ENCODE results near the gene HMG20A.
A peak's percentile ranks its signal among the peaks of the same experiment; 100 is the strongest.
"Not testable (repeated sequence)": the region's sequence is repeated elsewhere in the genome, so short reads cannot be mapped to it uniquely, and the experiment has no call there.

HMG20A gene

DNA sequence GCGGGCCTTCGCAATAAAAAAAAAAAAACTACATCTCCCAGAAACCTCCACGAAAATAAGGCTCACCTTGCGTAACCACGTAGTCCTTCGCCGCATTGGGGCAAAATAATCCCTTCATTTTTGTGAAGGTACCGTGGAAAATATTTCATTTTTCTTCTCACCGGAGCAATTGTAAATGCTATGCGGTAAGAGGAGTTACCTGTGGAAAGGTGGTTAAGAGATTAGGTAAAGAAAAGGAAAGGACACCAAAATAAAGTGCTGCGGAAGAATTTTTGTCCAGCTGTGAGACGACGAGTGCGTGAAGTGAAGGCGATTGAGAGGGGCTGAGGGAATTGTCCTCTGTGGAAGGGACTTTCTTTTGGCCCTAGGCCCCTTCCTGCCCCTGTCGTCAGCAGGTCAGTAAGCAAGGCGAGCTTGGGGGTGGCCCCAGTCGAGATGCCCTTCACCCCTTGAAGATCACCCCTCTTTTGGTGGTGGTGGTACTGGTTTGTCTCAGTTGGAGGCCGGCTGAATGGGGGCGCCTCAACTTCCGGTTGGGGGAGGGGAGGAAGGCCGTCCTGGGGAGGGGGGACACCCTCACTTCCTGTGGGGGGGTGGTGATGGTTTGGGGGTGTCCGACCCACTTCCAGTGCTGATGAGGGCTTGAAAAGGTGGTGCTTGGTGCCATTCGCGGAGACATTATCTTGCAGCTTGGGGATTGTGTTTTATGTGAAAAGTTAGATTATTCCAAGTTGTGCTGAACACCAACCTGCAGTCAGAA lies at the start of gene HMG20A:
TSS of gene HMG20A (plus strand) at position 279 of the 760 bp plus-strand sequence. CDS start 37,520 bp downstream, outside the sequence.
- DNase-seq: peak; percentile 76 to 99 (median 99)

- no peak for DNase-seq
Observed at GRCh38 chr15:77371850-77372563, 48.7 kb upstream of the HMG20A start.

GRCh38 chr15:77373441-77373840 lies 47.2 kb upstream of the HMG20A start:
- DNase-seq: no peak

DNA sequence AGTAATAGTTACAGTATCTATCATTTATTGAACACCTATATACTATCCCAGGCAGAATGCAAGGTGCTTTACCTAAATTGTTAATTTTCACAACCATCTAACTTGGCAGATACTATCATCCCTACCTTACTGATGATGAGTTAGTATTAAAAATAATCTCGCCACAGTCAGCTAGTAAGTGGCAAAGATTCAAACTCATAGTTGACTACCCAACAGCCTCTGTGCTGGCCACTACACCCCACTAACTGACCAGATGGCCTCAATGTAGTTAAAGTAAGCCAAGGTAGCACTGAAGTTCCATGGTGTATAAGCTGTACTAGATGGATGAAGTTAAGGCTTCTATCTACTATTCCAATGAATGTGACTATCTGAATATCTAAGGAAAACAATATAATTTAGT lies 45.6 kb upstream of the HMG20A start:
- DNase-seq: no peak

- peak in 2 of 3 experiments; percentile 25 to 78 for DNase-seq
Observed at GRCh38 chr15:77376770-77377169, 43.9 kb upstream of the HMG20A start.

DNA sequence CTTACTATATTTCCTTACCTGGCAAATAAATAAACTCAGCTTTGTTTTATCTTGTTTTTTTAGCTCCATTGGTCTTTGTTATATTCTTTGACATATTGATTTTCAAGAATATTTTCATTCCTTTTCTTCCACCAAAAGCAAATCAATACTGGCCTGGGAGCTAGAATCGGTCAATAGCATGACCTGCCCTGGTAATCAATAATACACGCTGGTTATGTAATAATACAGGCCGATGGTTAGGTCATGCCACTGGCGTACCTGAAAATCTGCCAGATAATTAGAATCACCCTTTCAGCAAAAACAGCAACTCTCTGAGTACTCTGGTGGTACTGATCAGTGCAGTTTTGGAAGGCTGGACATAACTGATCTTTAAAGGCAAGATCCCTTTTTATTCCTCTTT lies 40.7 kb upstream of the HMG20A start:
- no peak for DNase-seq

DNA sequence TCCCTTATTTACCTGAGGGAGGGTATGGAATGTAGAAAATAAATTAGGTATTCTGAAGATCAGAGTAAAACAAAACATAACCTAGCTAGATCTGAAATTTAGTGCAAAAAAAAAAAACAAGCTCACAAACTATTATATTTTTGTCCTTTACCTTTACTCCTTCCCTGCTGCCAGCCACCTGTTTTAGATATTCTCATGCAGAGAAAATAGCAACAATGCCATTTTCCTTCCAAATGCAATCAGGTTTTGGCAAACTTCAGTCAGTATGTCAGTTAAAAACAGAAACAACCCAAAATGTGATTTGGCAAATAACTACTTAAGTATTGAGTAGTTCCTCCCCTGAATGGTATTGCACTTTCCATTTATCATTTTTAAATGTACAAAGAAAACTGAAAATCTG lies 36.6 kb upstream of the HMG20A start:
- DNase-seq: no peak

- no peak for DNase-seq
Observed at GRCh38 chr15:77384589-77385359, 35.9 kb upstream of the HMG20A start.

- no peak for DNase-seq
Observed at GRCh38 chr15:77386626-77387025, 34.1 kb upstream of the HMG20A start.

GRCh38 chr15:77387365-77388105 lies 33.2 kb upstream of the HMG20A start:
- DNase-seq: peak in 1 of 3 experiments; percentile 22

DNA sequence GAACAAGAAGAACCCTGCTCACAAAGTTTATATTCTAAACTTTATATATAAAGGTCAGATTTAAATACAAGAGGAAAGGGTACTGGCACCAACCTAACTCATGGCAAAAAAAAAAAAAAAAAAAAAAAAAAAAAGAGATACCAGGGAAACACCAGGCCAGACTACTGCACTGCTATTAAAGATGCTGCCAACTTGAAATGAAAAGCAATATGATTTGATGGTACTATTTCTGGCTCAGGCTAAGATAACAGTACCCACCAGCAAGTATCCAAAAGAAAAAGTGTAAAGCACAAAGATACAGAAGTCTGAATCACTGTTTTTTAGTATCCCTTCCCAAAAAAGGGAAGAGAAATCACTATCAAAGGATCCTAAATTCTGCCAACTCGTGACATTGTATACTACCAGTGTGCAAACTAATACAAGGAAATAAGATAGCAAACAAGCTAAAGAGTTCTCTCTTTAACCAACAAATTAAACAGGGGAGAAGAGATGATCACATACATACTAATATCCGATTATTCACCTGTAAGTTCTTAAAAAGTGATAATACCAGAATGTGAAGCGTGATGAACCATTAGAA lies 29.2 kb upstream of the HMG20A start:
- DNase-seq: no peak

GRCh38 chr15:77392762-77393470 lies 27.8 kb upstream of the HMG20A start:
- DNase-seq: no peak

GRCh38 chr15:77393471-77393840 lies 27.2 kb upstream of the HMG20A start:
- no peak for DNase-seq

DNA sequence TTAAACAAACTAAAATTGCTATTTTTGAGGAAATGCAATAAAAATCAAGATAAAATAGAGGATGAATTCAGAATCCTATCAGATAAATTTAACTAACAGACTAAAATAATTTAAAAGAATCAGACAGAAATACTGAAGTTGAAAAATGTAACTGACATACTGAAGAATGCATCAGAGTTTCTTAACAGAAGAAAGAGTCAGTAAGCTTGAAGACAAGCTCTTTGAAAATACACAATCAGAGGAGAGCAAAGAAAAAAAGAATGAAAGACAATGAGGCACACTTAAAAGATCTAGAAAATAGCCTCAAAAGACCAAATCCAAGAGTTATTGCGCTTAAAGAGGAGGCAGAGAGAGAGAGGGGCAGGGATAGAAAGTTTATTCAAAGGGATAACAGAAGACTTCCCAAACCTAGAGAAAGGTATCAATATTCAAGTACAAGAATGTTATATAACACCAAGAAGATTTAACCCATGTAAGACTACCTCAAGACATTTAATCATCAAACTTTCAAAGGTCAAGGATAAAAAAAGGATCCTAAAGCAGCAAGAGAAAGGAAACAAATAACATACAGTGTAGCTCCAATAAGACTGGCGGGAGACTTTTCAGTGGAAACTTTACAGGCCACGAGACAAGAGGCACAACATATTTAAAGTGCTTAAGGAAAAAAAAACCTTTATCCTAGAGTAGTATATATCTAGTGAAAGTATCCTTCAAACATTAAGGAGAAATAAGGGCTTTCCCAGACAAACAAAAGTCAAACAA lies 25.5 kb upstream of the HMG20A start:
- DNase-seq: no peak

DNA sequence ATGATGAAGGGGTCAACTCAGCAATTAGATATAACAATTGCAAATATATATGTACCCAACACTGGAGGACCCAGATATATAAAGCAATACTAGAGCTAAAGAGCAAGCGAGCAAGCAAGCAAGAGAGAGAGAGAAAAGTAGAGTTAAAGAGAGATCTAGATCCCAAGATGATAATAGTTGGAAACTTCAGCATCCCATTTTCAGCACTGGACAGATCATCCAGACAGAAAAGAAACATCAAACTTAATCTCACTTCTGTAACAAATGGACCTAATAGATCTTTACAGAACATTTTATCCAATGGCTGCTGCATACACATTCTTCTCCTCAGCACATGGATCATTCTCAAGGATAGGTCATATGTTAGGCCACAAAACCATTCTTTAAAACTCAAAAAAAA lies 24.0 kb upstream of the HMG20A start:
- no peak for DNase-seq

GRCh38 chr15:77398927-77399326 lies 21.8 kb upstream of the HMG20A start:
- DNase-seq: no peak

GRCh38 chr15:77400258-77400657 lies 20.4 kb upstream of the HMG20A start:
- no peak for DNase-seq

DNA sequence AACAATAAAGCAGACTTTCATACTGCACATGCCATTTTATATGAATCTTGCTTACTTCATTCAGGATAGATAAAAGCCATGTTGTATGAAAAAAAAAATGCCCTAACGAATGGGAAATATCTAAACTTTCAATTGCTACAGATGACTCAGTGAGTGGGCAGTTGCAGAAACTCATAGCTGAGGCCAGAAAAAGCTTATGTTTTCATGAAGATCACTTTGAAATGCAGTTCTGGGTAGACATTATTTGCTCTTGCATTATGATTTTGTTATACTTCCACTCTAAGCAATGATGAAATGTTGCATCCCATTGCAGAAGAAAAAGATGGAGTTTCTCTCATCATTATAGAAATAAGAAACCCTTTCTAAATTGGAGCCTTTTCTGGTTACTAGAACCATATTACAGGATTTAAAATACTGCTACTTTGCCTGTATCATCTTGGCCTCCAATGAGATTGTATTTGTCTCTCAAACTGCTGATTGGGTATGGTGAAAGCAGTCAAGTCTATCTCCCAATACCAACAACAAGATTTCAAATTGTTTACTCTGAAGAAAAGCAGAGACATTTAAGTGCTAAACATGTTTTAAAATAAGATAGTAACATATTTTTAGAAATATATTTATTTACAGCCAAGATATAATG lies 17.8 kb upstream of the HMG20A start:
- no peak for DNase-seq

DNA sequence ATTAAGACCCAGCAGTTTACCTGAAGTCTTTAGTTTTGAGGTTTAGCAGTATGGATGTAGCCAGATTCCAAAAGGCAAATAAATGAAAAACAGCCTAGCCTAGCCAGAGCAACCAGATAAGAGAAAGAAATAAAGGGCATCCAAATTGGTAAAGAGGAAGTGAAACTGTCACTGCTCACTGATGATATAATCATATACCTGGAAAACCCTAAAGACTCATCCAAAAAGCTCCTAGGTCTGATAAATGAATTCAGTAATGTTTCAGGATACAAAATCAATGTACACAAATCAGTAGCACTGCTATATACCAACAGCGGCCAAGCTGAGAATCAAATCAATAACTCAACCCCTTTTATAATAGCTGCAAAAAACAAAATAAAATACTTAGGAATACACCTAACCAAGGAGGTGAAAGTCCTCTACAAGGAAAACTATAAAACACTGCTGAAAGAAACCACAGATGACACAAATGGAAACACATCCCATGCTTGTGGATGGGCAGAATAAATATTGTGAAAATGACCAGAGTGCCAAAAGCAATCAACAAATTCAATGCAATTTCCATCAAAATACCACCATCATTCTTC lies 14.4 kb upstream of the HMG20A start:
- DNase-seq: not testable (repeated sequence)

DNA sequence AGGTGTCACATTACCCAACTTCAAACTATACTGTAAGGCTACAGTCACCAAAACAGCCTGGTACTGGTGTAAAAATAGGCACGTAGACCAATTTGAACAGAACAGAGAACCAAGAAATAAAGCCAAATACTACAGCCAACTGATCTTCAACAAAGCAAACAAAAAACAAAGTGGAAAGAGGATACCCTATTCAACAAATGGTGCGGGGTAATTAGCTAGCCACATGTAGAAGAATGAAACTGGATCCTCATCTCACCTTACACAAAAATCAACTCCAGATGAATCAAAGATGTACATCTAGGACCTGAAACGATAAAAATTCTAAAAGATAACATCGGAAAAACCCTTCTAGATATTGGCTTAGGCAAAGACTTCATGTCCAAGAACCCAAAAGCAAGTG lies 13.8 kb upstream of the HMG20A start:
- no peak for DNase-seq
